Endothelial cell of umbilical vein (primary cell): ENCODE measurements around the gene RACGAP1. TPM values are rescaled to one million over a fixed set of nuclear protein-coding genes. Genes with fewer than 3 reads are reported as not detected.

Source experiments
- BruUV-seq: library from RNA; stranded (reverse); fragments of 400-500 nt; replicated peaks from 2 replicates; lab custom pipeline; 2021; lab: Mats Ljungman, UMichigan
- CTCF ChIA-PET: fragments of 300-600, 350-600 bp; sonication (Branson Sonifier 250); formaldehyde crosslinking; loops from one replicate; lab custom pipeline; 2021; ENCODE audit warnings: antibody characterized with exemption, inconsistent platforms; lab: Charles Lee
- POLR2A ChIA-PET: fragments of 300-600, 350-600 bp; sonication (Branson Sonifier 250); formaldehyde crosslinking; loops from one replicate; lab custom pipeline; 2021; ENCODE audit warnings: antibody characterized with exemption, inconsistent platforms; lab: Charles Lee
- DNase-seq: peaks from one replicate; pipeline ENCODE4 v3.0.0-alpha.2; 2011; ENCODE audit warnings: low read depth, low spot score
- FAIRE-seq: peaks from 2 replicates; lab custom pipeline; 2011; peaks lifted over from hg19 to GRCh38; lab: Jason Lieb, UNC
- H2AFZ ChIP-seq: 2 replicates; pipeline ENCODE4 v1.6.0; 2012; ENCODE audit warnings: low read depth, low read length, control low read depth, inconsistent platforms
- H3K27ac ChIP-seq: 2 replicates; pipeline ENCODE4 v1.5.1; 2011; ENCODE audit warnings: low read depth, mild to moderate bottlenecking, control low read depth, low read length, moderate library complexity; ENCODE audit not compliant: insufficient read depth
- H3K27me3 ChIP-seq, 2 experiments: 2 replicates each; pipeline versions ENCODE4 v1.6.0 to v1.6.1; 2011; ENCODE audit warnings: low read length in 2 of 2, mixed read lengths in 1 of 2; ENCODE audit not compliant: control insufficient read depth in 2 of 2, insufficient read depth in 2 of 2
- H3K36me3 ChIP-seq, 2 experiments: 2 replicates in 1 of 2; 3 replicates in 1 of 2; pipeline ENCODE4 v1.5.1; 2011; ENCODE audit warnings: low read length in 2 of 2, mild to moderate bottlenecking in 1 of 2, moderate library complexity in 1 of 2; ENCODE audit not compliant: control insufficient read depth in 2 of 2, insufficient read depth in 2 of 2; ENCODE audit errors: extremely low read depth in 1 of 2
- H3K4me1 ChIP-seq: 3 replicates; pipeline ENCODE4 v1.5.1; 2011; ENCODE audit warnings: mild to moderate bottlenecking, low read length; ENCODE audit not compliant: control insufficient read depth, insufficient read depth; ENCODE audit errors: extremely low read depth
- H3K4me2 ChIP-seq: 2 replicates; pipeline ENCODE4 v1.6.1; 2011; ENCODE audit warnings: low read length, control low read depth, mixed read lengths; ENCODE audit not compliant: insufficient read depth
- H3K4me3 ChIP-seq, 3 experiments: fragments of 200-600 bp in 1 of 3; sonication (generic), shearing (Covaris generic) in 1 of 3; replicated peaks in 1 of 3; 2 replicates each; pipeline ENCODE4 v1.5.1; 2011 to 2016; ENCODE audit warnings: control low read depth in 3 of 3, low read length in 3 of 3, mild to moderate bottlenecking in 2 of 3, inconsistent platforms in 1 of 3, low read depth in 1 of 3, moderate library complexity in 1 of 3; ENCODE audit not compliant: insufficient read depth in 1 of 3
- H3K79me2 ChIP-seq: 2 replicates; pipeline ENCODE4 v1.6.0; 2012; ENCODE audit warnings: low read length, inconsistent platforms; ENCODE audit not compliant: control insufficient read depth, insufficient read depth
- H3K9ac ChIP-seq: replicated peaks from 2 replicates; pipeline ENCODE3; 2011; ENCODE audit warnings: low read length, control low read depth; ENCODE audit not compliant: insufficient read depth; ENCODE audit errors: extremely low read depth
- H3K9me1 ChIP-seq: replicated peaks from 3 replicates; pipeline ENCODE4 v1.6.0; 2011; ENCODE audit warnings: mild to moderate bottlenecking, low read length; ENCODE audit not compliant: control insufficient read depth, insufficient read depth; ENCODE audit errors: extremely low read depth
- H3K9me3 ChIP-seq: replicated peaks from 2 replicates; pipeline ENCODE4 v1.5.1; 2012; ENCODE audit warnings: low read length, inconsistent platforms; ENCODE audit not compliant: control insufficient read depth, insufficient read depth
- H4K20me1 ChIP-seq: replicated peaks from 2 replicates; pipeline ENCODE3; 2011; ENCODE audit warnings: mild to moderate bottlenecking, low read length; ENCODE audit not compliant: control insufficient read depth, insufficient read depth; ENCODE audit errors: extremely low read depth
- CTCF ChIP-seq, 2 donors: IDR thresholded peaks; 1 replicate in 1 of 2; 2 replicates in 1 of 2; pipeline ENCODE4 v1.5.1; 2011; ENCODE audit warnings: low read length in 2 of 2, mild to moderate bottlenecking in 2 of 2, moderate library complexity in 2 of 2, control low read depth in 1 of 2, inconsistent platforms in 1 of 2, low read depth in 1 of 2; ENCODE audit not compliant: insufficient read depth in 1 of 2; ENCODE audit errors: extremely low read depth in 1 of 2
- EZH2 ChIP-seq: IDR thresholded peaks from 2 replicates; pipeline ENCODE4 v1.6.1; 2012; ENCODE audit warnings: borderline replicate concordance, low read depth, mild to moderate bottlenecking, moderate library complexity, low read length, inconsistent platforms; ENCODE audit not compliant: severe bottlenecking
- FOS ChIP-seq: IDR thresholded peaks from 2 replicates; pipeline ENCODE4 v1.6.1; 2011; ENCODE audit warnings: mild to moderate bottlenecking, low read length, moderate library complexity, borderline replicate concordance; ENCODE audit not compliant: insufficient read depth
- GATA2 ChIP-seq: IDR thresholded peaks from 2 replicates; pipeline ENCODE4 v1.7.0; 2011; ENCODE audit warnings: low read depth, mild to moderate bottlenecking, moderate library complexity, mixed read lengths, low read length; ENCODE audit not compliant: insufficient read length, insufficient read depth
- JUN ChIP-seq: IDR thresholded peaks from 2 replicates; pipeline ENCODE4 v1.6.1; 2011; ENCODE audit warnings: borderline replicate concordance, low read depth; ENCODE audit not compliant: insufficient read length, insufficient read depth
- MYC ChIP-seq: IDR thresholded peaks from one replicate; pipeline ENCODE4 v1.6.1; 2011; ENCODE audit warnings: mild to moderate bottlenecking, low read depth, low read length
- POLR2A ChIP-seq: IDR thresholded peaks from 2 replicates; pipeline ENCODE4 v1.6.1; 2012; ENCODE audit warnings: low read depth, mild to moderate bottlenecking, control low read depth, low read length
- POLR2AphosphoS5 ChIP-seq: IDR thresholded peaks from 2 replicates; pipeline ENCODE4 v1.6.1; 2012; ENCODE audit warnings: low read depth, mild to moderate bottlenecking, control low read depth, low read length, moderate library complexity; ENCODE audit not compliant: insufficient read depth
- dilution Hi-C: fragments of 300-500 bp; cut with MboI; formaldehyde crosslinking; loops from one replicate; pipeline ENCODE4 v1.15.0; 2019; ENCODE audit warnings: low sequenced_read_pairs; ENCODE audit not compliant: extremely low pct_ligation_motif_present
- intact Hi-C: fragments of 100-400 bp; cut with micrococcal nuclease; formaldehyde crosslinking; loops from one replicate; pipeline ENCODE4 v1.10.0; 2022
- polyA plus RNA-seq, 4 experiments: library from polyadenylated mRNA; depleted of rRNA in 3 of 4; stranded (reverse) in 3 of 4; unstranded in 1 of 4; fragments of >200 nt; gene quantifications; 2 replicates each; pipeline versions ENCODE4 v1.2.1 to v1.2.3, GENCODE V29; 2011 to 2012; ENCODE audit warnings: missing spikeins in 1 of 4
- total RNA-seq: library from RNA; stranded (reverse); gene quantifications from 2 replicates; pipeline ENCODE4 v1.2.3, GENCODE V29; 2021
- TF ChIP-seq, protein P1 (sequence below): IDR thresholded peaks from 2 replicates; pipeline ENCODE4 v1.6.1; 2011; ENCODE audit not compliant: insufficient read depth, insufficient read length

The RACGAP1 gene
- total and polyA plus RNA-seq, 2 donors (not counting 3 experiments of a cell fraction or from before 2014, with no cell fraction given): 16.5 to 56.3 TPM

DNA sequence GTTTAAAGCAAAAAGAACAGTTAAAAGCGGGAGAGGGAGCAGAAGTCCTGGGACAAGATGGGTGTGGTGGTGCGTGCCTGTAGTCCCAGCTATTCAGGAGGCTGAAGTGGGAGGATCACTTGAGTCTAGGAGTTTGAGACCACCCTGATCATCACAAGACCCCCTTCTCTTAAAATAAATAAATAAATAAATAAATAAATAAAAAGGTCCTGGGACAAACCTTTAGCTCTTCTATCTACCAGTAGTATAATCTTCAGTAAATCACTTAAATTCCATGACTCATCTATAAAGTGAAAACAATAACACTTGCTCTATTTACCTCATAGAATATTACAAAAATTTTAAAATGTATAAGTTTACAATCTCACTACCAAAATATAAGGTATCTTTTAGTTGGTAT is 5.8 kb downstream of the RACGAP1 start:
- no peak overlapping the region for H3K4me2 ChIP-seq
- H3K36me3 ChIP-seq: no peaks in the 10 kb centered on the region
- POLR2A ChIA-PET: no interaction called here
- no peak overlapping the region for H2AFZ ChIP-seq
- intact Hi-C loops (no loop called here), dilution Hi-C loops (no loop called here)
- H3K4me1 ChIP-seq: peaks cover 10% of the 10 kb centered on the region
- no peaks in the 10 kb centered on the region for H3K9me3 ChIP-seq
- no peak overlapping the region for H3K27ac ChIP-seq
- H4K20me1 ChIP-seq: no peaks in the 10 kb centered on the region
- no peak overlapping the region for H3K9ac ChIP-seq
- BruUV-seq: no TSS peak
- FAIRE-seq: no peak
- no peaks in the 10 kb centered on the region for H3K9me1 ChIP-seq
- no peak overlapping the region for H3K4me3 ChIP-seq
- H3K27me3 ChIP-seq: no peaks in the 10 kb centered on the region
- CTCF ChIA-PET: interaction anchor here (1.5 to 1.7 kb wide), 2 partner anchors 30 to 53 kb away, joined by 4 read pairs; no protein-coding TSS in a partner anchor
- DNase-seq: no peak
- peaks cover 90% of the 10 kb centered on the region for H3K79me2 ChIP-seq
- TF ChIP-seq GATA2 (no peak), FOS (no peak), EZH2 (no peak), JUN (no peak)
- TF ChIP-seq, protein P1, sequence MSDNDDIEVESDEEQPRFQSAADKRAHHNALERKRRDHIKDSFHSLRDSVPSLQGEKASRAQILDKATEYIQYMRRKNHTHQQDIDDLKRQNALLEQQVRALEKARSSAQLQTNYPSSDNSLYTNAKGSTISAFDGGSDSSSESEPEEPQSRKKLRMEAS: no peak

DNA sequence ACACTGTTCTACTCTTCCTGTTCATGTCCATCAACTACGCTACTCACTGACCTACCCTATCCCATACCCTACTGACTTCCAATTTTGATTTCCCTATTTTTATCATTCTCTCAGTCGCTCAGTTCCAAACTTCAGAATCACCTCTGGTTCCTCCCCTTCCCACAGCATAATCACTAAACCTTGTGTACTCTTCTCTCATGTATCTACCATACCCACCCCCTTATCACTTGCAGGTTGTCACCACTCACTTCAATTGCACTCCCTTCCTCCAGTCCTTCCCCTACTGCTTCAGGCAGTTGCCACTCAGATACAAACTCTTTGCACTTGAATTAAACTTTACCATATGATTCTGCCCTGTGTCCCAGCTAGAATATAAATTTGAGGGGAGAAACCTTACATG is 6.3 kb downstream of the RACGAP1 start:
- Histone ChIP-seq H4K20me1 (no peaks in the 10 kb centered on the region), H3K9ac (no peak overlapping the region), H3K4me1 (peaks cover 7% of the 10 kb centered on the region), H2AFZ (no peak overlapping the region), H3K9me1 (no peaks in the 10 kb centered on the region), H3K4me3 (no peak overlapping the region), H3K27ac (no peak overlapping the region), H3K27me3 (no peaks in the 10 kb centered on the region), H3K9me3 (no peaks in the 10 kb centered on the region), H3K36me3 (no peaks in the 10 kb centered on the region), H3K79me2 (peaks cover 88% of the 10 kb centered on the region), H3K4me2 (no peak overlapping the region)
- DNase-seq (no peak), FAIRE-seq (no peak)
- ChIA-PET CTCF (interaction anchor here (0.9 to 1.7 kb wide), 3 partner anchors 9 to 52 kb away, joined by 3 to 4 read pairs (median 4); no protein-coding TSS in a partner anchor), POLR2A (no interaction called here)
- TF ChIP-seq, protein P1: no peak
- TF ChIP-seq GATA2: no peak
- TF ChIP-seq MYC: no peak
- TF ChIP-seq CTCF (IDR thresholded peaks at IDR 0.05; ENCODE audit: extremely low read depth in 1 of 2, insufficient read depth in 1 of 2, low read depth in 1 of 2, low read length in 2 of 2): no peak
- no peak for TF ChIP-seq POLR2AphosphoS5
- TF ChIP-seq EZH2: no peak
- TF ChIP-seq FOS: no peak
- TF ChIP-seq POLR2A: no peak
- TF ChIP-seq JUN: no peak
- intact Hi-C loops (no loop called here), dilution Hi-C loops (no loop called here)
- BruUV-seq: no TSS peak
